A549 (cell line): Measurements from ENCODE around the gene NDUFB11.

Experiments used
- CBX2 ChIP-seq: fragments of 200-600 bp; sonication (generic); IDR thresholded peaks from 2 replicates; pipeline ENCODE4 v1.6.1; 2016; ENCODE audit warnings: low read depth, mild to moderate bottlenecking, borderline replicate concordance
- CTCF ChIP-seq: fragments of >200 bp; sonication (Bioruptor Twin); formaldehyde crosslinking; IDR thresholded peaks from 3 replicates; pipeline ENCODE4 v1.5.1; 2016
- ESRRA ChIP-seq: fragments of 150-350 bp; IDR thresholded peaks from 2 replicates; pipeline ENCODE4 v1.6.1; 2014; ENCODE audit warnings: mild to moderate bottlenecking, low read length, borderline replicate concordance
- MAX ChIP-seq: IDR thresholded peaks from 2 replicates; pipeline ENCODE4 v1.6.1; 2012
- MAZ ChIP-seq: fragments of 150-350 bp; IDR thresholded peaks from 2 replicates; pipeline ENCODE4 v1.6.1; 2014; ENCODE audit warnings: antibody characterized with exemption, low read depth, low read length, borderline replicate concordance
- POLR2A ChIP-seq: IDR thresholded peaks from 2 replicates; pipeline ENCODE4 v1.6.1; 2012; ENCODE audit warnings: mild to moderate bottlenecking, low read length
- SMC3 ChIP-seq: fragments of >200 bp; sonication (Bioruptor Twin); formaldehyde crosslinking; IDR thresholded peaks from 3 replicates; pipeline ENCODE4 v1.6.1; 2018; ENCODE audit warnings: inconsistent platforms
- TP53 ChIP-seq: fragments of 250-450 bp; sonication (Bioruptor Pico); IDR thresholded peaks from 2 replicates; pipeline ENCODE4 v1.5.0; 2021; ENCODE audit warnings: mild to moderate bottlenecking, moderate library complexity
- ZNF302 ChIP-seq: fragments of 250-450 bp; sonication (Bioruptor Pico); IDR thresholded peaks from 2 replicates; pipeline ENCODE4 v1.9.0; 2021; ENCODE audit warnings: inconsistent platforms, mild to moderate bottlenecking, moderate library complexity

DNA sequence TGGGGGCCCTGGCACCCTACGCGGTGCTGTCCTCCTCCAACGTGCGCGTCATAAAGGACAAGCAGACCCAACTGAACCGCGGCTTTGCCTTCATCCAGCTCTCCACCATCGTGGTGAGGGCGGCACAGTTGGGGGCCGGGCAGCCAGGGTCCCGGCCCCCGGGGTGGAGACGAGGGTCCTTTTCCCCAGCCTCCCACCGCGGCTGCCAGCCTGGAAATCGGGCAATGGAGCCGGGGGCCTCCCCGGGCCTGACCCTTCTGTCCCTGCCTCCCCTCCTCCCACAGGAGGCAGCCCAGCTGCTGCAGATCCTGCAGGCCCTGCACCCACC is 35.4 kb upstream of the NDUFB11 start:
- TF ChIP-seq POLR2A (no peak), CTCF (no peak), MAX (no peak), SMC3 (no peak), ZNF302 (CRISPR knock-in tag) (no peak), MAZ (no peak), CBX2 (no peak), ESRRA (no peak), TP53 (CRISPR knock-in tag) (no peak)
